NCI-H146 treated with DMSO at 0.1 percent for 48 hours (cell line): ENCODE data around the gene ACIN1.
"Not testable (repeated sequence)": the region's sequence is repeated elsewhere in the genome, so short reads cannot be mapped to it uniquely, and the experiment has no call there.

ENCODE experiments used
- DNase-seq: peaks from one replicate; lab custom pipeline; 2025; ENCODE audit not compliant: unreplicated experiment; lab: John Stamatoyannopoulos, UW

The ACIN1 gene

GRCh38 chr14:23123419-23123818, 28.5 kb upstream of the ACIN1 start:
- DNase-seq = no peak

DNA sequence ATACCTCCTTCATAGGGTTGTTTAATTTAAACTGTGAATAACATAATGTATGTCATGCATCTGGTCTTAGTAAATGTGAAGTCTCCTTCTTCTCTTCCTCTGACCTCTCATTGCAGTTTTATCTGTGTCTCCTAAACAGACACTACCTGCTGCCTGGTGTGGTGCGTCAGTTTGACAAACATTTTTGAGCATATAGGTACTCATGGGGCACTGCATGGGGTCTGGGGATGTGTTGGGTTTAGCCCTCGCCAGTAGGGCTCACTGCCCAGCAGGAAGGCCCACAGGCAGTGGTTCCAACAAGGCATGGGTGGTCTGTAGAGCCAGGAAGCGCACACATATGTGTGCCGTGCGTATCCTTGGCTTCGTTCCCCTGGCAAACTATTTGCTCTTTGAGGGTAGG, 27.1 kb upstream of the ACIN1 start:
- no peak for DNase-seq

GRCh38 chr14:23121361-23121771, 26.4 kb upstream of the ACIN1 start:
- DNase-seq = no peak

- DNase-seq = peak; percentile 61
These were observed 25.8 kb upstream of the ACIN1 start for GRCh38 chr14:23120541-23121251.

GRCh38 chr14:23119363-23120327, 24.7 kb upstream of the ACIN1 start:
- DNase-seq = no peak

DNA sequence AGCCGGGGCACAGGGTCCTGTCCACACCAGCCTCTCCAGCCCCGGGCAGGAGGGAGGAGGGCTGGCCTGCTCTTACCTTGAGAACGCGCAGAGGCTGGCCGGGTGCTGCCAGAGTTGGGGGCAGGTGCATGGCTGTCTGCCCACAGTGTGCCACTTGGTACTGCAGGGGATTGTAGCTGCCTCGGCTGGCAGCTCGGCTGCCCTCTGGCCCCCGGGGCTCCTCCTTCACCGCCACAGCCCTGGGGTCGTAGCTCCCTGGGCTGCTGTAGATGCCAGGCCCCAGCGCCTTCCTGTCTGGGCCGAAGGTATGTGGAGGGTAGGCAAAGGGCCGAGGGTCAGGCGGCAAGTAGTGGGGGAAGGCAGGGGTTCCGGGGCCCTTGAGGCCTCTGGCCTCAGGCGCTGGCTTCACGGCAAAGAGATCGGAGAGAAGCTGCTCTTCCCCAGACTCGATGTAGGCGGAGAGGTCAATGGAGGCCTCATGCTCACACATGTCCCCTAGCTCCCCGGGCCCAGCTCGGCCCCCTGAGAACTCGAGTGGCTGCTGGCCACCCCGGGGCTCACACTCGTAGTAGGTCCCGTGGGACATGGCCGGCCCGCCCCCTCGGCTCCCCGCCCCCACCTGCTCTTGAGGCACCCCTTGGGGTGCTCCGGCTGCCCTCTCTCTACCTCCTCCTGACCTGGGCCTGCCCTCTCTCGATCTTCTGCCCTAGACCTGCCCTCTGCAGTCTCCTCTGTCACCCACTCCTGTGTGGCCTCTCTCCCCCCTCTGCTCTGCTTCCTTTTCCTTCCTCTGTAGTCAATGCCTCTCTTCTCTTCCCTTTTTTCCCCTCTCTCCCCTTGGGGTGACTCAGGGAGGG, 23.8 kb upstream of the ACIN1 start, which contains the start of gene CEBPE:
Gene CEBPE, minus strand, starts transcription at position 750 of the 857 bp plus-strand sequence. Its CDS starts 164 bp downstream, at position 586.
- DNase-seq = no peak

DNA sequence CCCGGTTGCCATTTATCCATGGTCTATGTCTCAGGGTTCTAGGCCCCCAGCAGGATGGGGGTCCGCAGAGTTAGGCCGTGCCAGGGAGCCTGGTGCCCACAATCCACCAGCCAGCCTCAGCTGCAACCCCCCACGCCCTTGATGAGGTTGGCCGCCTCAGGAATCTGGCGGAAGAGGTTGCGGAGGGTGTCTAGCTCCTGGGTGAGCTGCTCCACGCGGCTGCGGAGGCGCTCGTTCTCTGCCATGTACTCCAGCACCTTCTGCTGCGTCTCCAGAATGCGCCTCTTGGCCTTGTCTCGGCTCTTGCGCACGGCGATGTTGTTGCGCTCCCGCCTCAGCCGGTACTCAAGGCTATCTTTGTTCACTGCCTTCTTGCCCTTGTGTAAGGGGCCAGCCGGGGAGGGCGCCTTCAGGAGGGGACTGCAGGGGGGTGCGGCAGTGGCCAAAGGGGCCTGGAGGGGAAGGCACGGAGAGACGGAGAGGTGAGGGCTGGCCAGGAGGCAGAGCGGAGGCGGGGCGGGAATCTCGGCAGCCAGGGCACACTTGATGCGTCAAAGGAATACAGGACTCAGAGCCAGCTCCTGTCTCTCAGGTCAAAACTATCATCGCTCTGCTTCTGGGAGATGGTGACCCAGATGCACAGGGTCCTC, 22.6 kb upstream of the ACIN1 start:
- no peak for DNase-seq

- no peak for DNase-seq
These were observed 21.0 kb upstream of the ACIN1 start for GRCh38 chr14:23115918-23116317.

- no peak for DNase-seq
These were observed 20.2 kb upstream of the ACIN1 start for GRCh38 chr14:23115039-23115731.

GRCh38 chr14:23114669-23115038, 19.7 kb upstream of the ACIN1 start:
- no peak for DNase-seq

GRCh38 chr14:23114120-23114458, 19.2 kb upstream of the ACIN1 start:
- no peak for DNase-seq

GRCh38 chr14:23113431-23114119, 18.6 kb upstream of the ACIN1 start:
- no peak for DNase-seq

DNA sequence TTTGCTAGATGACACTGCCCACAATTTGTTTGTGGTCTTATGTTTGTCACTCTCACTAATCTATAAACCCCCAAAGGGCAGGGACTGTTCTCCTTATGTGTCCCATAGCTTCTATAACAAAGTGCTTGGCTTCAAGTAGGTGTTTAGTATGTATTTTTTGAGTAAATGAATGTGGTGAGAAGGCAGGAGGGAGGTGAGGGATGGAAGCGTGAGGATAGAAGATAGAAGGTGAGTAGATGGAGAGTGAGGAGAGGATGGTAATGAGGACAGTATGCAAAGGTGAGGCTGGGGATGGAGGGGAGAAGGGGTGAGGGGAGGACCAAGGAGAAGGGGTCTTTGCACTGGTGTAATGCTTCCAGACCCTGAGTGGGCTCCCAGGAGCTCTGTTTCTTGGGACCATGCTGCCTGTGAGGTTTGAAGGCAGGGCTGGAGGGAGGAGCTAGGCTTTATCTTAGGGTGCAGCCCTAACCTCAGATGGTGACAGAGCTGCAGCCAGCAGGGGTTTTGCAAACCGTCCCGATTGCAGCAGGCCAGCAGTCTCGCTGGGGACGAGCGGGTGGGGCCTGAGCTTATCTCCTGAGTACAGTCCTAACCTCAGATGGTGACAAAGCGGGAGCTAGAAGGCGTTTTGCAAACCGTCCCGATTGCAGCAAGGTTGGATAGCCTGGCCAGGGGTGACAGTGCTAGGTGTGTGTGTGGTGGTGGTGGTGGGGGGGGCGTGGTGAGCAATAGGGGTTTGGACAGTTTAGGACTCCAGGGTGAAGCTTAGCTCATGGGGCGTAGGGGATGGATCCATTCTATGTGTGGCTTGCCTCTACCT, 17.6 kb upstream of the ACIN1 start:
- no peak for DNase-seq

GRCh38 chr14:23110579-23111365, 15.8 kb upstream of the ACIN1 start:
- no peak for DNase-seq

- no peak for DNase-seq
These were observed 14.8 kb upstream of the ACIN1 start for GRCh38 chr14:23109769-23110168.

DNA sequence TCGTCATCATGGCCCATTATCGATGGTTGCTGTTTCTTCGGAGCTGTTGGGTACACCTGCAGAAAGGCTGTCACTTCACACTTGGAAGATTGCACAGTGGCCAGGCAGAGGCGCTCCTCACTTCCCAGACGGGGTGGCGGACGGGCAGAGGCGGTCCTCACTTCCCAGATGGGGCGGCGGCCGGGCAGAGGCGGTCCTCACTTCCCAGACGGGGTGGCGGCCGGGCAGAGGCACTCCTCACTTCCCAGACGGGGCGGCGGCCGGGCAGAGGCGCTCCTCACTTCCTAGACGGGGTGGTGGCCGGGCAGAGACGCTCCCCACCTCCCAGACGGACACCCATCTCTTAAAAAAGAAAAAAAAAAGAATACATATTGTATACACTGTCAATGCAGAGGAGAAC, 13.2 kb upstream of the ACIN1 start:
- not testable (repeated sequence) for DNase-seq

DNA sequence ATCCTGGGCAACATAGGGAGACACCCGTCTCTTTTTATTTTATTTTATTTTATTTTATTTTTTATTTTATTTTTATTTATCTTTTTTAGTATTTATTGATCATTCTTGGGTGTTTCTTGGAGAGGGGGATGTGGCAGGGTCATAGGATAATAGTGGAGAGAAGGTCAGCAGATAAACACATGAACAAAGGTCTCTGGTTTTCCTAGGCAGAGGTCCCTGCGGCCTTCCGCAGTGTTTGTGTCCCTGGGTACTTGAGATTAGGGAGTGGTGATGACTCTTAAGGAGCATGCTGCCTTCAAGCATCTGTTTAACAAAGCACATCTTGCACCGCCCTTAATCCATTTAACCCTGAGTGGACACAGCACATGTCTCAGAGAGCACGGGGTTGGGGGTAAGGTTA, 12.7 kb upstream of the ACIN1 start:
- DNase-seq = not testable (repeated sequence)

- DNase-seq = no peak
These were observed 11.8 kb upstream of the ACIN1 start for GRCh38 chr14:23106747-23107045.
